GM13976 (cell line): Measurements from ENCODE around the gene TFB1M.

Source experiments
- DNase-seq: peaks from one replicate; pipeline ENCODE4 v3.0.0; 2012; ENCODE audit warnings: low spot score
- in situ Hi-C: fragments of 300-500 bp; cut with MboI; formaldehyde crosslinking; loops from one replicate; pipeline ENCODE4 v1.12.0; 2022; ENCODE audit warnings: low sequenced_read_pairs, mixed read lengths, inconsistent platforms; ENCODE audit not compliant: unreplicated experiment
- TF ChIP-seq, protein P1 (sequence below): IDR thresholded peaks from 2 replicates; pipeline ENCODE4 v1.5.1; 2012; ENCODE audit warnings: borderline replicate concordance, mild to moderate bottlenecking; ENCODE audit not compliant: insufficient read depth; ENCODE audit errors: extremely low read depth, missing control alignments, control extremely low read depth

The TFB1M gene

DNA sequence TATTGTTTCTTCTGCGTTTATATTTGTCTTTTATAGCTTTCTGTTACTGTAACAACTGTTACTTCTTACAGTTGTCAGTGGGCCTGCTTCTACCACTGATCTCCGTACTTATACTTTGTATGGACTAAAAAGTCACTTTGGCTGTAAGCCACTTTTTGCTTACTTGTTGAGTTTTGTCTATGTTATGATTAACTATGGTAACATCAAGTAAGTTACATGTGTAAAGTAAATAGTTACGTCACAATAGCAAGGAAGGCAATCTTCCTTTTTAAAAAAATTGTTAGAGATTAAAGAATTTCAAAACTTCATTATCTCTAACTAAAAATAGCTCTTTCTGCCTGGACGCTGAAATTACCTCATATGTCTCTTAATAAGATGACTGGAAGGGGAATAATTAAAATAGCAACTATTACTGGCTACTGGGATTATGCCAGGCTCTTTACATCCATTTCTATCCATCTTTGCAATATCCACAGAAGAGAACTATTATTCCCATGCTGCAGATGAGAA lies 10.9 kb downstream of the TFB1M start:
- TF ChIP-seq, protein P1, sequence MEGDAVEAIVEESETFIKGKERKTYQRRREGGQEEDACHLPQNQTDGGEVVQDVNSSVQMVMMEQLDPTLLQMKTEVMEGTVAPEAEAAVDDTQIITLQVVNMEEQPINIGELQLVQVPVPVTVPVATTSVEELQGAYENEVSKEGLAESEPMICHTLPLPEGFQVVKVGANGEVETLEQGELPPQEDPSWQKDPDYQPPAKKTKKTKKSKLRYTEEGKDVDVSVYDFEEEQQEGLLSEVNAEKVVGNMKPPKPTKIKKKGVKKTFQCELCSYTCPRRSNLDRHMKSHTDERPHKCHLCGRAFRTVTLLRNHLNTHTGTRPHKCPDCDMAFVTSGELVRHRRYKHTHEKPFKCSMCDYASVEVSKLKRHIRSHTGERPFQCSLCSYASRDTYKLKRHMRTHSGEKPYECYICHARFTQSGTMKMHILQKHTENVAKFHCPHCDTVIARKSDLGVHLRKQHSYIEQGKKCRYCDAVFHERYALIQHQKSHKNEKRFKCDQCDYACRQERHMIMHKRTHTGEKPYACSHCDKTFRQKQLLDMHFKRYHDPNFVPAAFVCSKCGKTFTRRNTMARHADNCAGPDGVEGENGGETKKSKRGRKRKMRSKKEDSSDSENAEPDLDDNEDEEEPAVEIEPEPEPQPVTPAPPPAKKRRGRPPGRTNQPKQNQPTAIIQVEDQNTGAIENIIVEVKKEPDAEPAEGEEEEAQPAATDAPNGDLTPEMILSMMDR: no peak
- in situ Hi-C loops: no loop called here
- DNase-seq: no peak

DNA sequence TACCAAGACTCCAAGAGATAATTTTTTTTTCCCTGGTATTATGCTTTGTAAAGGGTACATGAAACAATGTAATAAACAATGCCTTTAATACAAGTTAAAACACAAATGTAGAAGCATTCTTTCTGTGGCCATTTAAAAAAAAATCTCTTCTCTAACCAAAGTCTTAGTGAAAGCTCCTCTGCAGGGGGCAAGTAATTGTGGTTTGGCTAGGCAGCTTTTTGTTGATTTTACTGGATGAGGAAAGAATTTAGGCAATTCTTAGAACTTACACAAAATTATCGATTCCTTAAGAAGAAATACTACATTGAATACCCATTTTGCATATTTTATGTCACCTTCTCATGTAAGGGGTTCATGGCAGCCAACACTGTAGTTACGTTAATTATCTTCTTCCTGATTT lies 12.4 kb downstream of the TFB1M start:
- TF ChIP-seq, protein P1: no peak
- no peak for DNase-seq
- in situ Hi-C loops: no loop called here

DNA sequence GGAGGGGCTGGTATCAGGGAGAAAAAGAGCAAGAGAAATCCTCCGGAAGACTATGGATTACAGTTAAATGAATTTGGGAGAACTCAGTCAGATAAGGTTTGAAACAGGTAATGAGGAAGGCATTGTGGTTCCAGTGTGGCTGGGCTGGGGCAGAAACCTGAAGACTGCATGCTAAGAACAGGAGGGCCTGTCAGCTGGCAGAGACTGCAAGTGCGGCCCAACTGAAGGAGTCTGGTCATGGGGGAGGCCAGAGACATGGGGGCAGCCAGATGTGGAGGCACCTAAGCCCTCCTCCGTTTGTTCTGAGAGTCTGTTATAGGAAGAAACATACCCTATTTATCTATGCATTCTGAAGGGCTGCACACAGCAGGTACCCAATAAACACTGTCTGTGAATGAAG lies 16.6 kb downstream of the TFB1M start:
- TF ChIP-seq, protein P1: no peak
- no peak for DNase-seq
- in situ Hi-C loops: no loop called here

DNA sequence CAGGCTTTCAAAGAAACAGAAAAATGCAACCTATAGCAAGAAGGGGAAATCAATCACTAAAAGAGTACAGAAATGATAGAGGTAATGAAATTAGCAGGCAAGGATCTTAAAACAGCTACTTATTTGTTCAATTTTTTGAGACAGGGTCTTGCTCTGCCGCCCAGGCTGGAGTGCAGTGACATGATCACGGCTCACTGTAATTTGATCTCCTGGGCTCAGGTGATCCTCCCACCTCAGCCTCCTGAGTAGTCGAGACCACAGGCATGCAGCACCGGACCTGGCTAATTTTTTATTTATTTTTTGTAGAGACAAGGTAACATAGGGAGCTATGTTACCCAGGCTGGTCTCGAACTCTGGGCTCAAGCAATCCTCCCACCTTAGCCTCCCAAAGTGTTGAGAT lies 21.6 kb downstream of the TFB1M start:
- in situ Hi-C loops: no loop called here
- DNase-seq: no peak
- TF ChIP-seq, protein P1: no peak

DNA sequence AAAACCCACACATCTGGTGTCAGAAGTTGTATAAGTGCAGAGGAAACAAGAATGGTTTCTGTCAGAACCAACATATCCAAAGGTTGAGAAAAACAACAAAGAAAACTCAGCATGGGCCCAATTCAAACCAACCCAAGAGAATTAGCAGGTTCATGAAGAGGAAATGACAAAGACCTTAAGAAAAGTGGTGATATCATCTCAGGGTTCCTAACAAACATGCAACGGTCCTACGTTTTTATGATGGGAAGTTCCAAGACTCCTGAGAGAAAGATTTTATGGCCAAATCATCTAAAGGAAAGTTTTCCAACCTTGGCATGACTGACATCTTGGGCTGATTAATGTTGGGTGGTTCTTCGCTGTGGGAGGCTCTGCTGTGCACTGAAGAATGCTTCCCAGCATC lies 23.0 kb downstream of the TFB1M start:
- TF ChIP-seq, protein P1: no peak
- no peak for DNase-seq
- in situ Hi-C loops: no loop called here

DNA sequence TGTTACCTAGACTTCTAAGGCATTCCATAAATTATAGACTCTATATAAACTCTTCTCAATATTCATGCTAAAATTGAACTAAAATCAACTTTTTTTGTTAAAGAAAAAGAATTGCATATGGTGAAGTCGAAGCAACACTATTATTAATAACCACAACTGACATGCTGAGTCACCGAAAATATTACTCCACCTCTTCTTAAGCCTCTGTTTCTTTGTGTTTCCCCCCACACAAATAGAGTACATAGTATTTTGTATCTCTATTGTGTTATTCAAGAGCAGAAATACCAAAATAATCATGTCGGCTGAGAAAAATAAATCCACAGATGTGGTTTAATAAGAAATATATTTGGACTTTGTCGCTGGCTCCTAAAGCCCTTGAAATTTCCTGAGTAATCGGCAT lies 23.8 kb downstream of the TFB1M start:
- TF ChIP-seq, protein P1: no peak
- no peak for DNase-seq
- in situ Hi-C loops: no loop called here

DNA sequence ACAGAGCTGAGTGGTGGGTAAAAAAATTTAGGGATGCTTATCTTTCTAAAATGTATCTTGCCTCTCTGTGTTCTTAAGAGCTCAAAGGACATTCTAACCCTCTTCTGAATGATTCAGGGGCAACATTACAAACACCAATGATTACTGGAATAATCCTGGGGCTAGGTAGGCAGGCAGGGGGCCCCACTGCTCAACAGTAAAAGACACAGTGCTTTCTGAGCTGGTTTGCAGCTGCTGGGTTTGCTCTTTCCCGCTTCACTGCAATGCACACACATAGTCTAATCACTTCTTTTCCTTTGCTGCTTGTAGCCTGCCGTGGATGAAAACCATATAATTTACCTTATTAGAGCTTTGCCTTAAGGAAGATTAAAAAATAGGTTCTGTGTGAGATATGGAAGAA lies 26.5 kb downstream of the TFB1M start:
- no peak for DNase-seq
- in situ Hi-C loops: no loop called here
- TF ChIP-seq, protein P1: no peak
